NCI-H69 (cell line): ENCODE data around the gene COPG2.

Experiments
- DNase-seq: peaks from one replicate; lab custom pipeline; 2025; lab: John Stamatoyannopoulos, UW

COPG2 gene

GRCh38 chr7:130500463-130500862, 168.1 kb downstream of the COPG2 start:
- peak; percentile 42 for DNase-seq

- DNase-seq, result peak; percentile 50
These were observed 174.1 kb downstream of the COPG2 start for GRCh38 chr7:130494431-130494858.

DNA sequence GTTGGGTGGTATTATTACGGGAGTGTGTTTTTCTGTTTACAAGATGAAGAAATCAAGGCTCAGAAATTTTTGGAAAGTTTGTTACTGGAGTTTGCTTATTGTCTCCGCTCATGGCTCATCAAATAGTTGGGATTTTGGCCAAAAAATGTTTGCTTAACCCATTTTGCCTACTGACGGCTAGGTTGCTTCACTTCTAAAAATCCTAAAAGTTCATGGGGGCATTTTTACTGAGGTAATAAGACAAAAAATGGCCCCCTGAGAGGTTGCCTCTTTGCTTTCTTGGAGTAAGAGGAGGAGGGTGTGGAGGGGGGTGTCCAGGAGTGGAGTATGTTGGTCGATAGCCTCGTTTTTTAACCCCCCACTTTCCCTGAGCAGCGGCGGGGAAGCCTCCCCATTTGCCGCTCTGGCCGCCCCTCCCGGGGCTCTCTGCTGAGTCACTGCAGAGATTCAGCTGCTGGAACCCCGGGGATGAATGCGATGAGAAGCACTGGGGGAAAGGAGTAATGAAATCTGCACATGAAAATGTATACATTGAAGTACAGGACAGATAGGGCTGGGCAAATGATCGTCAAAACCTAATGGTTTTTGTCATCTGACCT, 175.2 kb downstream of the COPG2 start:
- DNase-seq, result peak; percentile 71

DNA sequence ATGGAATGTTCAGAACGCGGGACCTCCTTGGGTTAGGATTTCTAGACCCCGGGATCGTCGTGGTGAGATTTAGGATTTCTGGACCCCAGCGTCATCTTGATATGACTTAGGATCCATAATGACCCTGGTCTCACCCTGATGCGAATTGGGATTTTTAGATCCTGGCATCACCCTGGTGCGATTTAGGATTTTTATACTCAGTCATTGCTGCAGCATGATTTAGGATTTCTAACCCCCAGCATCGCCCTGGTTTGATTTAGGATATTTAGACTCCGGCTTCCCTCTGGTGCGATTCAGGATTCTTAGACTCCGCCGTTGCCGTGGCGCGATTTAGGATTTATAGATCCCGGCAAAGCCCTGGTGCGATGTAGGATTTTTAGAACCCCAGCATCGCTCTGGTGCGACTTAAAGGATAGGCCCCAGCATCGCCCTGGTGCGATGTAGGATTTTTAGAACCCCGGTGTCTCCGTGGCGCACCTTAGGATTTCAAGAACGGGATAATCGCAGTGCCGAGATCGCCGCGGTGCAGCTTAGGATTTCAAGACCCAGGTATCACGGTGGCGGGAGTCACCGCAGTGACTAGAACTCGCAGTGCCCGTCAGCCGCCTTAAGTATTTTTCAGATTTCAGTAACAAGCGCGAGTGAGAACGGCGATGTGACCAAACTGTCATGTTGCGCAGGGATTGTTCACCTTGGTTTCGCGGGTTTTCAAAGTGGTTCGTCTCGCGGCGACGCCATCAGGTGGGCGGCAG, 175.8 kb downstream of the COPG2 start:
- peak; percentile 68 for DNase-seq

DNA sequence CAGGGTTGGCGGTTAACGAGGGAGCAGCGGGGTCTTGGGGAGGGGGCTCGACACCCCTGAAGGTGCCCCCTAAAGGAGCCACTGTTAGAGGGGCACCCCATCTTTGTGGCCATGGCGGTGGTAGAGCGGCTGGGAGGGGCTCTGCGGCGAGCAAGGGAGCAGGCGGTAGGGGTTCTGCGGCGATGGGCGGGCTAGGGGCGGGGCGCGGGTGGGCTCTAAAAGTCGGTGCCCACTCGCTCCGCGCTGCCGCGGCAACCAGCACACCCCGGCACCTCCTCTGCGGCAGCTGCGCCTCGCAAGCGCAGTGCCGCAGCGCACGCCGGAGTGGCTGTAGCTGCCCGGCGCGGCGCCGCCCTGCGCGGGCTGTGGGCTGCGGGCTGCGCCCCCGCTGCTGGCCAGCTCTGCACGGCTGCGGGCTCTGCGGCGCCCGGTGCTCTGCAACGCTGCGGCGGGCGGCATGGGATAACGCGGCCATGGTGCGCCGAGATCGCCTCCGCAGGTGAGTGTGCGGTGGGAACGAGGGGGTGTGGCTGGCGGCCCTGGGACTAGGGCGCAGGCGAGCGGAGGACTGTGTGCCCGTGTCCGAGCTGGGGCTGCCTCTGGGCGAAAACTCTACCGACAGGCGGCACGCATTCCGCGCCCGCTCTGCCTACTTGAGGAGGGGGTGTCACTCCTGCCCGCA, 176.6 kb downstream of the COPG2 start, which contains the start of gene MEST:
TSS of gene MEST (plus strand) at position 245 of the 682 bp plus-strand sequence. CDS start at position 474, 229 bp downstream.
- peak; percentile 91 for DNase-seq

- peak; percentile 84 for DNase-seq
These were observed 177.4 kb downstream of the COPG2 start for GRCh38 chr7:130490888-130491804.

- DNase-seq, result peak; percentile 88
These were observed 178.2 kb downstream of the COPG2 start for GRCh38 chr7:130490311-130490791.

DNA sequence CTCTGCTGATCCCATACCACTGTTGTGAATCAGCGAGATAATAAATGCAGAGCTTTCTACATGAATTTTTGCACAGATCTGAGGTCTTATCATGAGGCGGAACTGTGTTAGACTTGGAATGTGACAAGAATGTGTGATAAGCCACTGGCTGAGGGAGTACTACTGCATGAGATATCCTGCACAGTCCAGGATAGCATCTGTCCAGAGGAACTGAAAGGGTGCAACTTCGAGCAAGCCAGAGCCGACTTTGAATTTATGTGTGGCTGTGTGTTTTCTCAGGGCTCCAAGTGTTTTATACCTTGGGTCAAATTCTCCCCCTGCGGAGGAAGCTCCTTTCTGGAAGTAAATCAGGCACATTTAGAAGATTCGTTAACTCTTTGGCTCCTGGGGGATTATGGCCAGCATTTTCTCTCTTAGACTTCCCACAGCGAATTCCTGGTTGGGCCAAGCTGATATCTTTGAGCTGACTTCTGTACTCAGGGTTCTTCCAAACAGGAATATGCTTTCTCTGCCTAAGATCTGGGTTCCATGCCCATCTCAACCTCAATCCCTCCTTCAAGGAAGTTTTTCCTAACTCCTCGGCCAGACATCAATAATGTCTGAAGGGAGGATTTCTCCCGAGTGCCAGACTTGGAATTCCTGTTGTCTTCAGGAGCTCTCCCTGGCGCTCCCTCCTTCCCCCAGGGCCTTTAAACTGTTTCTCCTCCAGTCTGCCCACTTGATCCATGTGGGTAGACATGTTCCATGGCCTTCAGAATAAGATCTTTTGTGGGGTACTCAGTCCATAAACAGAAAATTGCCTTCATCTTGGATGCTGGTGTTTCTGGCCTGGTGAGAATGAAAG, 179.2 kb downstream of the COPG2 start:
- DNase-seq, result peak; percentile 64

DNA sequence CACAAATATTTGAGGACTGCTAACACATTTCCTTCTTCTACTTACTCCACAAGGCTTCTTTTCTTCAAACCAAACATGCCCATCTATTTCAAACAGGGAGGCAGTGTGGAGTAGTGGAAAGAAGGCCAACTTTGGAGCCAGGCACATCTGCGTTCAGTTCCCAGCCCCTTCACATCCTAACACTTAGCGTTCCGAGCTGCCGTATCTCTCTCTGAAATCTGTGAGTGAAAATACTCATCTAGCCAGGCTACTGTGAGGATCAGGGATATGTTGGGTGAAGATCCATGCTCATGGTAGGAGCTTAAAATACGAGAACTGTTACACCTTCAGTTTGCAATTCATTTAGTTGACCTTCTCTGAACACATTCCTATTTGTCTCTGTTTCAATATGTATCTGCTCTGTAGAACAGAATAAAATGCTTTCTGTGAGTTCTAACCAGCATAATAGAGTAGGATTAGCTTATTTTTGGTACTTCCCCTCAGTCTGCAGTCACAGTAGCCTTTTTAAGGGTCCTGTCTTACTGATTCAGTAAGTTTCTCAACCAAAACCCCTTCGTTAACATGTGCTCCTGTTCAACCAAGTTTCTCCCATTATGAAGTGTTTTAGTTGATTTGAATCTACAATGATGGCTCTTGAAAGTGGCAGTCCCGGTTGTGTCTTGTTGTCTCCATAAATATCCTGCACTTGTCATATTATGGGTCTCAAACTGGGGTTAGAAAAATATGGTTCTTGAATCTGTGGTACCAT, 180.0 kb downstream of the COPG2 start:
- DNase-seq, result peak; percentile 55

DNA sequence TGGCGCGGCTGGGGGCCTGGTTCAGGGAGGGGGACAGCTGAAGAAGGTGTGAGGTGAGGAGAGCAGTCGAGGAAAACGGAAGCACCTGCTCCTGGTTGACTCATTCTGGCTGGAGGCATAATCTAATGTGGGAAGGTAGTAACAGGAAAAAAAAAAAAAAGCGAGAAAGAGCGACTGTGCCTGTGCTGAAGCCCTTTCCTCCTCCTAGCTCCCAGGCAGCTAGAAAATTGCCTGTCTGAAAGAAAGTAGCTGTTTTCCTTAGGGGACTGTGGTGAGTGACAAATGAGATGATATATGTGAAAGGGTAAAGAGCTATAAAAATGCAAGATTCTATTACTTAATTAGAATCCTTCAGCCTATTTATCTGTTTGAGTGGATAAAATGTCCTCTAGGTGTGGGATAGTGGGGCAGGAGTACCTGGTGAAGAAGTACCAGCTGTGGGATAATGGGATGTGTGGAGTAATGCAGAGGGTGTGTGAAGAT, 181.6 kb downstream of the COPG2 start:
- DNase-seq, result peak; percentile 74

DNA sequence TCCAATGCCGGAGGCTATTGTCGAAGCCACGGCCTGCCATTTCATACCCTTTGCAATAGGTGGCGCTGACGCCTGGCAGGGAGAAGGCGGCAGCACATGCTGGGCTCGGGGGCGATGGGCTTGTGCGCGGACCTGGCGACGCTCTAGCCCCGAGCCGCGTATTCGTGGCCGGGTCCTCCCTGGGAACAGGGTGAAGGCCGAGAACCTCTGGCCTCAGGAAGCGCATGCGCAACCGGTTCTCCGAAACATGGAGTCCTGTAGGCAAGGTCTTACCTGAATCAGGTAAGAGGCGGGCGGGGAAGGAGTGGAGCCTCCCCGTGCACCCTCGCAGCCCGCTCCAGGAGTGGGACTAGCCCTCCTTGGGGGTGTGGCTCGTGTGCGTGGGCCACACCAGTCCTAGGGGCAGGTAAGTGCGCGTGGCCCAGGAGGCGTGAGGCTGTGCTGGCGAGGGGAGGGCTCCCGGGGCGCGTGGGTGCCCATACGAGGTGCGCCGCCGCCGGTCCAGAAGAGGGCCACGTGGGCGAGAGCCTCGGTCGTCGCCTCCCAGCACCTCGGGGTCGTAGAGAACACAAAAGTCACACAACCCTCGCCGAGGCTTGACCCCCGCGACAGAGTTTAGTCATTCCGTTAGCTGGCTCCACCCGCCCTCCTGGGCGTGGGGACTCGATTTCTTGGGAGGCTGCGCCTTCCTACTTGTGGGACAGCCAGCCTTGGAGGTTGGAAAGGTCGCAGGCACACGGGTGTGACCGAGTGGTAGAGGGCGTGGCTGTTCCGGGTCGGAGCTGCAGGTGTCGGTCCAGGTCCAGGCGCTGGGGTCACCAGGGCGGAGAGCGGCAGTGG, 182.2 kb downstream of the COPG2 start:
- DNase-seq, result peak; percentile 92

DNA sequence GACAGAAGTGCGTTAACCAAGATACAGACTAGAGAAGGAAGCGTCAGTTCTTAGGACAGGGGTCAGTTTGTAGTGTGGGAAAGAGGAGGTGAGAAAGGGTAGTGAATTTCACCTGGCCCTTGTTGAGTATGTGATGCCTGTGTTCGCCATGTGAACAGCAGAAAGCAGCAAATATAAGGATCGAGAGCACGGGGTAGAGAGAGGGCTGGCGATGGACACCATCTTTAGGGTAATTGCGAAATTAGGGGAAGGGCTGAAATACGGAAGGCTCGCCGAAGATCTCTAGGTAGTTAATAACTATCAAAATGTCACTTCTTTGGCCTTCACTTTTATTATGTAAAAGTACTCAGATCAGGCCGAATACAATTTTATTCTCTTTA, 182.8 kb downstream of the COPG2 start:
- no peak for DNase-seq

DNA sequence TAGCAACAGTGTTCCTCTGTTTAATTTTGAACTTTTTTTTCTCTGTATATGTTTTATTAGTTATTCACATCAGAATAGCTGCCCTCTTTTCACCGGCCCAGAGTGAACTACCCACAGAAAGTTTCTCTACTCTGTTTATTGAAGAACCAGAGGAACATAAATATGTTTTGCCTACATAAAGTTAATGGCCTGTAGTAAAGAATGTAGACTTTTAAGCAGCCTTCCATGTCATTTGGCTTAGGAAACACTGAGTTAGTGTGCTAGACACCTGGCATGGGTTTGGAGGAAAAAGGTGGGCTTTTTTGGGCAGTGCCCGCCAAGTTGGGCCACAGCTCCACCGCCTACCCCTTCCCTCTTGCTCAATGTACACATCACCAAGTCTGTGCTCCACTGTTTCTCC, 185.5 kb downstream of the COPG2 start:
- no peak for DNase-seq

DNA sequence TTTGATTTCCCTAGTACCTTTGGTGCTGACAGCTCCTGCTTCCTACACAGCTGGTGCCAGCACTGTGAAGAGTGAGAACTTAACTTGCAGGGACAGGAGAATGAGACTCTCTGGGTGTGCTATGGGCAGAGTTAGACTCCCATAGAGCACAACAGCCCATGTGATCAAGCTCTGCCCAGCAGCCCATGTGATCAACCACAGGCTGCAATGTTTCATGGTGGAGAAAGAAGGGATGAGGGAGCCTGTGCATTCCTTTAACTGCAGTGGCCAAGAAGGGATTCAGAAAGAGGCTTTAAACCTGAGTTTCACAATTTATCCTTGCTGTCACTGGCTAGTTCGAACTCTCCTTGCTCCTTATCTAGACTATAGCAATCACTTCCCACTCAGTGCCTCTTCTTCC, 186.7 kb downstream of the COPG2 start:
- DNase-seq, result peak; percentile 39

DNA sequence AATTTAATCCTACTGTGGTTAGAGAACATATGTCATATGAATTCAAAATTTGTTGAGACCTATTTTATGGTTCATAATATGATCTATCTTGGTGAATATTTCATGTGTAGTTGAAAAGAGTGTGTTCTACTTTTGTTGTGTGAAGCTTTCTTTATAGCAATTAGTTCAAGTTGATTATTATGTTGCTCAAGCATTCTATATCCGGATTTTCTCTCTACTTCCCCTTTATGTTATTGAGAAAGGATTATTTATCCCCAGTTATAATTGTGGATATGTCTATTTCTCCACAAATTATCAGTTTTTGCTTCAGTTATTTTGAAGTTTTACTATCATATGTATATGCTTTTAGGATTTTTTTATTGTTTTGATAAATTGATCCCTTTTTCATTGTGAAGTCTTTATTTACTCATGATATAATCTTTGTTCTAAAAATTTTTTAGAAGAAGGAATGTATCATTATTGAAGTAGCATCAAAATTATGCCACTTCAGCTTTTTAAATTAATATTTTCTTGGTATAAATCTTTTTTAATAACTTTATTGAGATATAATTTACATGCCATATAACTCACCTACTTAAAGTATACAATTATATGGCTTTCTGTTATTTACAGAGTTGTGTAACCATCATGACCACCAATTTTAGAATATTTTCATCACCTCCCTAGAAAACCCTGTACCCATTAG, 188.7 kb downstream of the COPG2 start:
- no peak for DNase-seq

DNA sequence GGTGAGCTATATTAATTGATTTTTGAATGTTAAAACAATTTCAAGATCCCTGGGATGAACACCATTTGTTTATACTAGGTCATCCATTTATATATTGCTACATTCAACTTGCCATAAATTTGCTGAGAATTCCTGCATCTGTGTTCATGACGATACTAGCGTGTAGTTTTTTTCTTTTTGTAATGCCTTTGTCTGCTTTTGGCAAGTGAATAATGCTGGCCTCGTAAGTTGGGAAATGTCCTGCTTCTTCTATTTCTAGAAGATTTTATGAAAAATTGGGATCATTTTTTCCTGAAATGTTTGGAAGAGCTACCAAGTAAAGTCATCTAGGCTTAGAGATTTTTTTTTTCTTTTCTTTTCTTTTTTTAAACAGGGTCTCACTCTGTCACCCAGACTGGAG, 189.6 kb downstream of the COPG2 start:
- no peak for DNase-seq

DNA sequence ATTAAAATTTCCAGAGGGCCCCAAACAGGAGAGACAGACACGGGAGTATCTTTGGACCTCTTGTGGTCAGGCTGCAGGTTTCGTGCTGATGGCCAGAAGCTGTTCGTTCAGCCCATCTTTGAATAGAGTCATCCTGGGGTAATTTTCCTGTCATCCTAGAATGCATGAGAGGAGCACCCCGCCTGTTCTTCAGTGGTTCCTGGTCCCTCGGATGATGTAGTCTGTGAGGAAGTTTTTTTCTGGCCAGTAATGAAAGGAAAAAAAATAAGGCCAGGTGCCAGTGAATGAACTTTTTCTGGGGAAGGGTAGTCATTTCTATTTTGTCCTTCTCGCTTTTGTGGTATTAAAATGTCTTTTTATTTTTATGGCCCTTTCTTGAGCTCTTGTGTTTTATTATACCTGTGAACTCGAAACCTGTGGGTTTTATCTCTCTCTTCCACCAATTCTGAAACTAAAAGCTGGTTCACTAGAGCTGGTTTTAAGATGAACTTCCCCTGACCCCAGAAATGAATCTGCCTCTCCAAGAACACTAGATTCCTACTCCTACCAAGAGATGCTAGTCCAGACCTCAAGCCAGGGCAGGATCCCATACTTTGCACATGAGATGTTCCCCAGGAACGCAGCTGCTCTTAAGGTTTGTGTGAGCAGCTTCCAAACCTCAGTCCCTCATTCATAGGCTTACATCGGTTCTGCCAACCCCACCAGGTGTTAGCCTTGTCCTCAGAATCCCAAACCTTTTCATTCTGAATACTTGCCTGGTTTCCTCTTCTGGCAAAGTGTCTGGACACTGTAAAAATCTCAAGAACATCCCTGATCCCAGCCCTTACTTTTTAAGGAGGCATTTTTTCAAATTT, 192.0 kb downstream of the COPG2 start:
- no peak for DNase-seq
